HCT116 (cell line): ENCODE data around the gene GPHN. TPM values are rescaled to one million over a fixed set of nuclear protein-coding genes. Genes with fewer than 3 reads are reported as not detected.

Experiments used
- ATAC-seq: fragments of 200-7000 bp; cut with Tn5 transposase; 2 replicates; pipeline ENCODE4 v1.9.1; 2020; ENCODE audit warnings: mild to moderate bottlenecking, moderate library complexity
- BruUV-seq: library from RNA; stranded (reverse); fragments of 400-500 nt; replicated peaks from 2 replicates; lab custom pipeline; 2021; lab: Mats Ljungman, UMichigan
- CTCF ChIA-PET: fragments of 300-600 bp; sonication (Branson Sonifier 250); formaldehyde crosslinking; loops from one replicate; lab custom pipeline; 2021; ENCODE audit warnings: antibody characterized with exemption; lab: Charles Lee
- POLR2A ChIA-PET: fragments of 300-600, 350-600 bp; sonication (Branson Sonifier 250); formaldehyde crosslinking; loops from one replicate; lab custom pipeline; 2021; ENCODE audit warnings: antibody characterized with exemption; lab: Charles Lee
- RAD21 ChIA-PET, 2 experiments: fragments of 300-600 bp; sonication (Branson Sonifier 250); formaldehyde crosslinking; loops; one replicate each; lab custom pipeline; 2023; ENCODE audit warnings: low total read pairs in 2 of 2; ENCODE audit not compliant: uncharacterized antibody in 2 of 2, unreplicated experiment in 2 of 2, low non-redundant PET in 1 of 2; lab: Charles Lee
- DNase-seq: peaks from one replicate; pipeline ENCODE4 v3.0.0-alpha.2; 2010; ENCODE audit warnings: low read depth, low spot score
- H2AFZ ChIP-seq: fragments of 200-600 bp; shearing (Covaris generic), sonication (generic); 2 replicates; pipeline ENCODE4 v1.6.1; 2017; ENCODE audit warnings: low read depth, mixed run types, mixed read lengths, antibody characterized with exemption, low read length; ENCODE audit not compliant: poor library complexity, severe bottlenecking
- H3K27ac ChIP-seq: 2 replicates; pipeline ENCODE4 v1.5.1; 2012; ENCODE audit warnings: low read depth, low read length
- H3K27me3 ChIP-seq: fragments of 200-600 bp; sonication (generic); 2 replicates; pipeline ENCODE4 v1.6.1; 2016; ENCODE audit warnings: mixed run types, low read length, mixed read lengths; ENCODE audit not compliant: insufficient read depth
- H3K36me3 ChIP-seq, 2 experiments: fragments of 200-500 bp in 1 of 2; fragments of 200-600 bp in 1 of 2; sonication (Bioruptor generic) in 1 of 2; sonication (generic) in 1 of 2; 2 replicates each; pipeline versions ENCODE4 v1.5.1 to v1.6.1; 2014 to 2016; ENCODE audit warnings: low read length in 2 of 2, inconsistent platforms in 1 of 2, mixed read lengths in 1 of 2, mixed run types in 1 of 2; ENCODE audit not compliant: insufficient read depth in 2 of 2, control insufficient read depth in 1 of 2
- H3K4me1 ChIP-seq, 2 experiments: fragments of 200-600 bp in 1 of 2; sonication (generic) in 1 of 2; 2 replicates each; pipeline versions ENCODE4 v1.5.1 to v1.6.1; 2012 to 2017; ENCODE audit warnings: low read length in 2 of 2, inconsistent platforms in 1 of 2, mild to moderate bottlenecking in 1 of 2, mixed read lengths in 1 of 2, mixed run types in 1 of 2, moderate library complexity in 1 of 2; ENCODE audit not compliant: insufficient read depth in 2 of 2, control insufficient read depth in 1 of 2
- H3K4me2 ChIP-seq: fragments of 200-600 bp; sonication (generic); 2 replicates; pipeline ENCODE4 v1.6.1; 2017; ENCODE audit warnings: mixed run types, low read length, mixed read lengths
- H3K4me3 ChIP-seq, 2 experiments: fragments of 200-600 bp in 1 of 2; sonication (generic) in 1 of 2; replicated peaks in 1 of 2; 2 replicates each; pipeline ENCODE4 v1.5.1; 2011 to 2016; ENCODE audit warnings: low read length in 2 of 2, control low read depth in 1 of 2, low read depth in 1 of 2, mild to moderate bottlenecking in 1 of 2, mixed read lengths in 1 of 2, mixed run types in 1 of 2
- H3K79me2 ChIP-seq: fragments of 200-600 bp; sonication (generic); 2 replicates; pipeline ENCODE4 v1.6.1; 2017; ENCODE audit warnings: mild to moderate bottlenecking, mixed run types, low read length, moderate library complexity, mixed read lengths; ENCODE audit not compliant: insufficient read depth
- H3K9ac ChIP-seq: fragments of 200-600 bp; sonication (generic); 2 replicates; pipeline ENCODE4 v1.6.1; 2016; ENCODE audit warnings: low read length, mixed read lengths
- H3K9me2 ChIP-seq: fragments of 200-600 bp; sonication (generic), shearing (Covaris generic); 2 replicates; pipeline ENCODE4 v1.6.1; 2017; ENCODE audit warnings: mixed run types, mild to moderate bottlenecking, moderate library complexity; ENCODE audit not compliant: insufficient read depth
- H3K9me3 ChIP-seq, 2 experiments: fragments of 200-500 bp in 1 of 2; fragments of 200-600 bp in 1 of 2; sonication (Bioruptor generic) in 1 of 2; sonication (generic) in 1 of 2; 2 replicates each; pipeline ENCODE4 v1.6.1; 2014 to 2017; ENCODE audit warnings: low read length in 2 of 2, mixed read lengths in 2 of 2, inconsistent platforms in 1 of 2, low read depth in 1 of 2, mild to moderate bottlenecking in 1 of 2, mixed run types in 1 of 2, moderate library complexity in 1 of 2; ENCODE audit not compliant: control insufficient read depth in 1 of 2, insufficient read depth in 1 of 2
- H4K20me1 ChIP-seq: fragments of 200-600 bp; sonication (generic), shearing (Covaris generic); 2 replicates; pipeline ENCODE4 v1.6.1; 2017; ENCODE audit warnings: mixed run types, mild to moderate bottlenecking, moderate library complexity; ENCODE audit not compliant: insufficient read depth
- ATF3 ChIP-seq: IDR thresholded peaks from 2 replicates; pipeline ENCODE4 v1.6.1; 2012
- CBX3 ChIP-seq: IDR thresholded peaks from 2 replicates; pipeline ENCODE4 v1.6.1; 2012; ENCODE audit warnings: low read depth
- CEBPB ChIP-seq: IDR thresholded peaks from 2 replicates; pipeline ENCODE4 v1.6.1; 2012; ENCODE audit warnings: low read depth
- CTCF ChIP-seq, 3 experiments: fragments of 200-600 bp in 1 of 3; sonication (generic) in 1 of 3; IDR thresholded peaks in 2 of 3; conservative IDR thresholded peaks in 1 of 3; 2 replicates each; pipeline ENCODE4 v1.5.1; 2012 to 2017; ENCODE audit warnings: low read depth in 2 of 3, low read length in 2 of 3, antibody characterized with exemption in 1 of 3, borderline replicate concordance in 1 of 3, control low read depth in 1 of 3, mild to moderate bottlenecking in 1 of 3, mixed read lengths in 1 of 3, mixed run types in 1 of 3, moderate library complexity in 1 of 3; ENCODE audit not compliant: insufficient read depth in 1 of 3
- EZH2 ChIP-seq: fragments of 200-600 bp; sonication (generic); IDR thresholded peaks from 2 replicates; pipeline ENCODE4 v1.6.1; 2017; ENCODE audit warnings: antibody characterized with exemption, mixed run types
- EZH2phosphoT487 ChIP-seq: fragments of 200-600 bp; IDR thresholded peaks from 2 replicates; pipeline ENCODE4 v1.6.1; 2018; ENCODE audit warnings: antibody characterized with exemption, borderline replicate concordance
- FOSL1 ChIP-seq: IDR thresholded peaks from 2 replicates; pipeline ENCODE4 v1.6.1; 2012; ENCODE audit warnings: low read depth
- JUND ChIP-seq: IDR thresholded peaks from 2 replicates; pipeline ENCODE4 v1.6.1; 2012
- MAX ChIP-seq: IDR thresholded peaks from 2 replicates; pipeline ENCODE4 v1.6.1; 2012
- POLR2A ChIP-seq: IDR thresholded peaks from 2 replicates; pipeline ENCODE4 v1.7.0; 2011; ENCODE audit warnings: borderline replicate concordance; ENCODE audit not compliant: insufficient read depth, insufficient read length; ENCODE audit errors: extremely low read depth
- REST ChIP-seq: IDR thresholded peaks from 2 replicates; pipeline ENCODE4 v1.6.1; 2012; ENCODE audit warnings: low read depth
- SP1 ChIP-seq: IDR thresholded peaks from 2 replicates; pipeline ENCODE4 v1.6.1; 2012; ENCODE audit warnings: low read depth
- TCF7L2 ChIP-seq: IDR thresholded peaks from 2 replicates; pipeline ENCODE4 v1.7.0; 2011; ENCODE audit warnings: borderline replicate concordance, inconsistent platforms; ENCODE audit not compliant: insufficient read depth, insufficient read length; ENCODE audit errors: extremely low read depth
- YY1 ChIP-seq: IDR thresholded peaks from 2 replicates; pipeline ENCODE4 v1.6.1; 2011; ENCODE audit warnings: low read length, low read depth, moderate library complexity, mild to moderate bottlenecking; ENCODE audit not compliant: insufficient replicate concordance; ENCODE audit errors: extremely low read depth
- ZFX ChIP-seq: fragments of 450-650 bp; IDR thresholded peaks from 2 replicates; pipeline ENCODE4 v1.6.1; 2017
- intact Hi-C: fragments of 100-400 bp; cut with micrococcal nuclease; formaldehyde crosslinking; loops from 2 replicates; pipeline ENCODE4 v1.10.0; 2022
- total RNA-seq: library from RNA; stranded (reverse); gene quantifications from one replicate; pipeline ENCODE4 v1.2.1, GENCODE V29; 2021; ENCODE audit not compliant: unreplicated experiment

GPHN gene
- total RNA-seq, 1 experiment from 2014 or later: 43.8 TPM

- ChIA-PET RAD21 (no interaction called here), CTCF (interaction anchor here (0.7 kb wide), 1 partner anchor 16 kb away, joined by 4 read pairs; no protein-coding TSS in a partner anchor), POLR2A (no interaction called here)
- H3K27me3 ChIP-seq: no peaks in the 10 kb centered on the region
- no peaks in the 10 kb centered on the region for H3K9me3 ChIP-seq
- TF ChIP-seq YY1 (no peak), POLR2A (no peak), JUND (no peak), CTCF (IDR thresholded peaks at IDR 0.05 in 2 of 3, conservative IDR thresholded peaks at IDR 0.05 in 1 of 3; ENCODE audit: borderline replicate concordance in 1 of 3, insufficient read depth in 1 of 3, low read depth in 2 of 3, low read length in 2 of 3) (no peak), TCF7L2 (no peak), ATF3 (no peak), EZH2 (no peak), CEBPB (no peak), FOSL1 (no peak), MAX (no peak), ZFX (no peak), EZH2phosphoT487 (no peak), SP1 (no peak), REST (no peak), CBX3 (no peak)
- H3K36me3 ChIP-seq: no peaks in the 10 kb centered on the region; a peak in 1 of 4 replicates
- intact Hi-C loops: no loop called here
- no TSS peak for BruUV-seq
- H2AFZ ChIP-seq: no peak overlapping the region
- ATAC-seq: no peak
- H3K4me2 ChIP-seq: no peak overlapping the region
- no peak for DNase-seq
- no peak overlapping the region for H3K4me3 ChIP-seq
- no peaks in the 10 kb centered on the region for H3K9me2 ChIP-seq
- no peaks in the 10 kb centered on the region for H3K79me2 ChIP-seq
- no peaks in the 10 kb centered on the region for H4K20me1 ChIP-seq
- H3K9ac ChIP-seq: no peak overlapping the region
- no peak overlapping the region for H3K27ac ChIP-seq
- no peaks in the 10 kb centered on the region for H3K4me1 ChIP-seq
Observed at GRCh38 chr14:67129768-67130167, 621.8 kb downstream of the GPHN start.
